Vagina (tissue), 2 donors: ENCODE measurements around the gene SEMA3E.

Source experiments
- CTCF ChIP-seq, 3 experiments: fragments of 450-650 bp in 2 of 3; fragments of 200-600 bp in 1 of 3; sonication (generic) in 1 of 3; IDR thresholded peaks; one replicate each; pipeline ENCODE4 v1.5.1; 2017 to 2019; ENCODE audit warnings: antibody characterized with exemption in 3 of 3, mild to moderate bottlenecking in 2 of 3, moderate library complexity in 2 of 3
- POLR2A ChIP-seq, 2 donors: fragments of 450-650 bp; IDR thresholded peaks; one replicate each; pipeline ENCODE4 v1.6.1; 2017; ENCODE audit warnings: antibody characterized with exemption in 2 of 2, mild to moderate bottlenecking in 2 of 2, moderate library complexity in 2 of 2
- POLR2AphosphoS5 ChIP-seq, 2 donors: sonication (generic); formaldehyde crosslinking; IDR thresholded peaks; one replicate each; pipeline ENCODE4 v1.9.0; 2017; ENCODE audit warnings: antibody characterized with exemption in 2 of 2, mild to moderate bottlenecking in 2 of 2, low read depth in 1 of 2; ENCODE audit not compliant: insufficient read depth in 1 of 2

GRCh38 chr7:83613232-83613631 is 35.7 kb downstream of the SEMA3E start:
- TF ChIP-seq CTCF (IDR thresholded peaks at IDR 0.05) = no peak
- TF ChIP-seq POLR2A (IDR thresholded peaks at IDR 0.05) = no peak
- no peak for TF ChIP-seq POLR2AphosphoS5 (IDR thresholded peaks at IDR 0.05; ENCODE audit: insufficient read depth in 1 of 2, low read depth in 1 of 2)
